NCI-H1694 treated with DMSO at 0.1 percent for 48 hours (cell line): ENCODE data around the gene CHTF8.

Experiments
- DNase-seq: peaks from one replicate; lab custom pipeline; 2025; lab: John Stamatoyannopoulos, UW

Gene CHTF8

DNA sequence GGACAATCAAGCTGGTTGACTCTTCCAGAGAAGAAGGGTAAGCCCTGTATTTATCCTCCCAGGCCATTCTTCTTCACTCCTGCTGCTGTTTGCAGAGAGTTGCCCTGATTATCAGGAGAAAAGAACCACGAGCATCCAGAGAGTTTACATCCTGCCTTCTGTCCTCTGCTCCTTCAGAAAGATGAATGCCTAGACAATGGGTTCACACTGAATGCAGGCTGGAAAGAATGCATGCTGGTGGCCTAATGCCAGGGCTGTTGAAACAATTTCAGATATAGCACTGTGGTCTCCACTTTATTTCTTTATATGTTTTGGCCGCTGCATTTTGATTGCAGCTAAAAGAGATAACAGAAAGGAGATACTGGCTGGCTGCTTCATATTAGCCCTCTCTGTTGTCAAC is 48.1 kb downstream of the CHTF8 start:
- DNase-seq, result no peak

DNA sequence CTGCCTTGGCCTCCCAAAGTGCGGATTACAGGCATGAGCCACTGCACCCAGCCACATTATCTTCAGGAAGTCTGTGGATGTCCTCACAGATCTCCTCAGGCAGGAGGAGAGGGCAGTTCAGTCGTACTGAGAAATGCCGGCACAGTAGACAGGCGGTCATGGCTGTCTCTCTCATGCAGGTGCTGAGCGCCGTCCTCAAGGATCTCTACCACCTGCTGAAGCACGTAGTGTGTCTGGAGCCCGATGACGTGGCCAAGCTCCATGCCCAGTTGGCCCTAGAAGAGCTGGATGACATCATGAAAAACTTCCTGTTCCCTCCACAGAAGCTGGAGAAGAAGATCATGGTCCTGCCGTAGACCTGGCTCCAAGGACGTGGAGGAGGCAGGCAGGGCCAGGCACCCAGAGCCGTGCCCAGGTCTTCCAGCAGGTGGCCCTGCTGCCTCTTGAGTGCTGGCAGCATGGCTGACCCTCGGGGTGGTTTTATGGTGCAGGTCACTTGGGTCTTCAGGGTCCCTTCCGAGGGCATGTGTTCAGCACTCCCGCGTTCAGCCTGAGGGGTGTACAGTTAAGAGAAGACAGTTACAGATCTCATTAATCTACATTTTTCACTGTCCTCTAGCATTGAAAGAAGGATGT is 49.0 kb downstream of the CHTF8 start:
- DNase-seq, result no peak

- DNase-seq, result no peak
Observed at GRCh38 chr16:69079697-69080096, 52.7 kb downstream of the CHTF8 start.

- DNase-seq, result no peak
Observed at GRCh38 chr16:69078073-69078472, 54.3 kb downstream of the CHTF8 start.

- DNase-seq, result no peak
Observed at GRCh38 chr16:69077251-69077650, 55.1 kb downstream of the CHTF8 start.

- DNase-seq, result no peak
Observed at GRCh38 chr16:69073181-69073702, 59.1 kb downstream of the CHTF8 start.

DNA sequence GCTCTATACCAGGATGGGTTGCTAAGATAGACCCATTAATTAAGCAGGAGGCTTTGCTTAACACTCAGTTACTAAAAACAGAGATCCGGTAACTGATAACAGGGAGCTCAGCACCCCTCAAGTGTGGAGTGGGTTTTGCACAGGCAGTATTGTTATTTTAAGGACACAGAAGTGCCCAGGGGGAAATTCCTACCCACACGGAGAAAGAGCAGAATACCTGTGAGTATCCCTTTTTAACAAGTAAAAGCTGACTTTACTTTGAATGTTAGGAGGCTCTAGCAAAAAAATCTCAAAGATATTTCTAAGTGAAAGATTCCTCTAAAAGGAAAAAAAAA is 59.8 kb downstream of the CHTF8 start:
- DNase-seq, result no peak

- DNase-seq, result no peak
Observed at GRCh38 chr16:69071036-69071435, 61.4 kb downstream of the CHTF8 start.

GRCh38 chr16:69069504-69069903 is 62.9 kb downstream of the CHTF8 start:
- no peak for DNase-seq
